PC-3 (cell line): ENCODE data around the gene MMP23B. TPM values are rescaled to one million over a fixed set of nuclear protein-coding genes. Genes with fewer than 3 reads are reported as not detected.

Source experiments
- ATAC-seq: fragments of 200-7000 bp; cut with Tn5 transposase; 2 replicates; pipeline ENCODE4 v1.9.1; 2020; ENCODE audit warnings: mild to moderate bottlenecking, moderate library complexity
- BruUV-seq: library from RNA; stranded (reverse); fragments of 400-500 nt; replicated peaks from 2 replicates; lab custom pipeline; 2021; lab: Mats Ljungman, UMichigan
- CTCF ChIA-PET: fragments of 300-600 bp; sonication (Branson Sonifier 250); formaldehyde crosslinking; loops from one replicate; lab custom pipeline; 2022; ENCODE audit warnings: antibody characterized with exemption; lab: Charles Lee
- POLR2A ChIA-PET: fragments of 300-600 bp; sonication (Branson Sonifier 250); formaldehyde crosslinking; loops from one replicate; lab custom pipeline; 2022; ENCODE audit warnings: antibody characterized with exemption; ENCODE audit not compliant: unreplicated experiment; lab: Charles Lee
- DNase-seq: peaks from one replicate; pipeline ENCODE4 v3.0.0-alpha.2; 2015
- H2AFZ ChIP-seq: fragments of 300-600 bp; sonication (generic); 2 replicates; pipeline ENCODE4 v1.6.0; 2016; ENCODE audit warnings: antibody characterized with exemption, low read length
- H3F3A ChIP-seq: fragments of 300-600 bp; sonication (generic); one replicate; pipeline ENCODE4 v1.6.0; 2017; ENCODE audit warnings: antibody characterized with exemption, low read length, control low read depth, mild to moderate bottlenecking; ENCODE audit not compliant: unreplicated experiment
- H3K27ac ChIP-seq: fragments of 300-600 bp; sonication (generic); 2 replicates; pipeline ENCODE4 v1.5.1; 2016; ENCODE audit warnings: mild to moderate bottlenecking, low read length
- H3K27me3 ChIP-seq: fragments of 300-600 bp; sonication (generic); 2 replicates; pipeline ENCODE4 v1.6.1; 2016; ENCODE audit warnings: low read length, mixed read lengths
- H3K36me3 ChIP-seq: fragments of 300-600 bp; sonication (generic); 2 replicates; pipeline ENCODE4 v1.6.1; 2016; ENCODE audit warnings: low read depth, mixed run types, low read length, mixed read lengths
- H3K4me1 ChIP-seq: fragments of 300-600 bp; sonication (generic); 2 replicates; pipeline ENCODE4 v1.5.1; 2016; ENCODE audit warnings: low read length; ENCODE audit not compliant: insufficient read depth
- H3K4me2 ChIP-seq: fragments of 300-600 bp; sonication (generic); 2 replicates; pipeline ENCODE4 v1.6.0; 2016; ENCODE audit warnings: low read length
- H3K4me3 ChIP-seq: fragments of 300-600 bp; sonication (generic); 2 replicates; pipeline ENCODE4 v1.5.1; 2016; ENCODE audit warnings: mild to moderate bottlenecking, low read length, mixed read lengths
- H3K79me2 ChIP-seq: fragments of 300-600 bp; sonication (generic); 2 replicates; pipeline ENCODE4 v1.6.1; 2017; ENCODE audit warnings: low read length, mixed read lengths
- H3K9ac ChIP-seq: fragments of 300-600 bp; sonication (generic); 2 replicates; pipeline ENCODE4 v1.6.0; 2016; ENCODE audit warnings: mild to moderate bottlenecking, low read length
- H3K9me2 ChIP-seq: fragments of 300-600 bp; sonication (generic); replicated peaks from 2 replicates; pipeline ENCODE4 v1.6.1; 2016; ENCODE audit warnings: mixed run types, low read length, mixed read lengths
- H3K9me3 ChIP-seq: fragments of 300-600 bp; sonication (generic); 2 replicates; pipeline ENCODE4 v1.6.1; 2016; ENCODE audit warnings: low read length, mixed read lengths
- H4K20me1 ChIP-seq: fragments of 300-600 bp; sonication (generic); 2 replicates; pipeline ENCODE4 v1.6.1; 2016; ENCODE audit warnings: low read length, mixed read lengths
- EZH2 ChIP-seq: fragments of 300-600 bp; sonication (generic); IDR thresholded peaks from one replicate; pipeline ENCODE4 v1.6.1; 2017; ENCODE audit warnings: antibody characterized with exemption, mild to moderate bottlenecking, low read length; ENCODE audit not compliant: unreplicated experiment
- EZH2phosphoT487 ChIP-seq: fragments of 300-600 bp; sonication (generic); IDR thresholded peaks from 2 replicates; pipeline ENCODE4 v1.6.1; 2018; ENCODE audit warnings: mild to moderate bottlenecking, antibody characterized with exemption, low read length, borderline replicate concordance
- intact Hi-C: fragments of 100-400 bp; cut with micrococcal nuclease; formaldehyde crosslinking; loops from 2 replicates; pipeline ENCODE4 v1.9.0; 2023
- total RNA-seq: library from RNA; depleted of rRNA; stranded (reverse); fragments of >200 nt; gene quantifications from 2 replicates; pipeline ENCODE4 v1.2.3, GENCODE V29; 2014
- TF ChIP-seq, protein P1 (sequence below): fragments of 300-600 bp; sonication (generic); conservative IDR thresholded peaks from 2 replicates; pipeline ENCODE4 v1.5.1; 2017; ENCODE audit warnings: antibody characterized with exemption, low read depth, mild to moderate bottlenecking, low read length

Gene MMP23B
- total RNA-seq, 1 experiment from 2014 or later: 28.4 TPM

- H3K79me2 ChIP-seq: peaks cover 17% of the 10 kb centered on the region
- no peaks in the 10 kb centered on the region for H4K20me1 ChIP-seq
- no peaks in the 10 kb centered on the region for H3K4me1 ChIP-seq
- H3K9me3 ChIP-seq: no peaks in the 10 kb centered on the region
- ATAC-seq: no peak
- H3K27me3 ChIP-seq: no peaks in the 10 kb centered on the region
- BruUV-seq: no TSS peak
- peaks cover 3% of the 10 kb centered on the region; the same call in 1 of the 2 replicates for H3K36me3 ChIP-seq
- DNase-seq: peak; percentile 0
- TF ChIP-seq, protein P1, sequence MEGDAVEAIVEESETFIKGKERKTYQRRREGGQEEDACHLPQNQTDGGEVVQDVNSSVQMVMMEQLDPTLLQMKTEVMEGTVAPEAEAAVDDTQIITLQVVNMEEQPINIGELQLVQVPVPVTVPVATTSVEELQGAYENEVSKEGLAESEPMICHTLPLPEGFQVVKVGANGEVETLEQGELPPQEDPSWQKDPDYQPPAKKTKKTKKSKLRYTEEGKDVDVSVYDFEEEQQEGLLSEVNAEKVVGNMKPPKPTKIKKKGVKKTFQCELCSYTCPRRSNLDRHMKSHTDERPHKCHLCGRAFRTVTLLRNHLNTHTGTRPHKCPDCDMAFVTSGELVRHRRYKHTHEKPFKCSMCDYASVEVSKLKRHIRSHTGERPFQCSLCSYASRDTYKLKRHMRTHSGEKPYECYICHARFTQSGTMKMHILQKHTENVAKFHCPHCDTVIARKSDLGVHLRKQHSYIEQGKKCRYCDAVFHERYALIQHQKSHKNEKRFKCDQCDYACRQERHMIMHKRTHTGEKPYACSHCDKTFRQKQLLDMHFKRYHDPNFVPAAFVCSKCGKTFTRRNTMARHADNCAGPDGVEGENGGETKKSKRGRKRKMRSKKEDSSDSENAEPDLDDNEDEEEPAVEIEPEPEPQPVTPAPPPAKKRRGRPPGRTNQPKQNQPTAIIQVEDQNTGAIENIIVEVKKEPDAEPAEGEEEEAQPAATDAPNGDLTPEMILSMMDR: no peak
- TF ChIP-seq EZH2: no peak
- TF ChIP-seq EZH2phosphoT487: no peak
- POLR2A ChIA-PET: no interaction called here
- intact Hi-C loops: no loop called here
- CTCF ChIA-PET: no interaction called here
- H3F3A ChIP-seq: no peaks in the 10 kb centered on the region
- no peak overlapping the region for H3K27ac ChIP-seq
- H3K9me2 ChIP-seq: no peaks in the 10 kb centered on the region
- no peak overlapping the region for H3K4me3 ChIP-seq
- no peak overlapping the region for H3K4me2 ChIP-seq
- H2AFZ ChIP-seq: no peak overlapping the region
- H3K9ac ChIP-seq: no peak overlapping the region
Measured at GRCh38 chr1:1677718-1678580, 46.0 kb downstream of the MMP23B start.

- ATAC-seq (peak; percentile 50), DNase-seq (peak; percentile 9)
- Histone ChIP-seq H3K79me2 (peaks cover 24% of the 10 kb centered on the region), H3K9ac (no peak overlapping the region), H3K9me3 (no peaks in the 10 kb centered on the region), H2AFZ (no peak overlapping the region), H3K4me1 (no peaks in the 10 kb centered on the region), H3K4me2 (no peak overlapping the region), H3K27me3 (no peaks in the 10 kb centered on the region), H4K20me1 (no peaks in the 10 kb centered on the region), H3K4me3 (no peak overlapping the region), H3F3A (no peaks in the 10 kb centered on the region), H3K9me2 (no peaks in the 10 kb centered on the region), H3K36me3 (peaks cover 3% of the 10 kb centered on the region; the same call in 1 of the 2 replicates), H3K27ac (no peak overlapping the region)
- intact Hi-C loops: no loop called here
- no TSS peak for BruUV-seq
- POLR2A ChIA-PET: no interaction called here
- no peak for TF ChIP-seq EZH2
- TF ChIP-seq, protein P1: peak; percentile 63
- CTCF ChIA-PET: no interaction called here
Measured at GRCh38 chr1:1678581-1679380, 46.8 kb downstream of the MMP23B start.
